Activated CD8-positive, alpha-beta memory T cell treated with anti-CD3 and anti-CD28 coated beads for 36 hours (primary cell): Measurements from ENCODE around the gene BAZ1A. TPM values are rescaled to one million over a fixed set of nuclear protein-coding genes. Genes with fewer than 3 reads are reported as not detected.

ENCODE experiments used
- CTCF ChIA-PET: fragments of 350-600 bp; sonication (Branson Sonifier 250); formaldehyde crosslinking; loops from one replicate; lab custom pipeline; 2021; ENCODE audit warnings: antibody characterized with exemption; lab: Charles Lee
- POLR2A ChIA-PET: fragments of 350-600 bp; sonication (Branson Sonifier 250); formaldehyde crosslinking; loops from one replicate; lab custom pipeline; 2021; ENCODE audit warnings: antibody characterized with exemption; lab: Charles Lee
- total RNA-seq, 2 experiments: library from RNA; stranded (reverse); gene quantifications; one replicate each; pipeline ENCODE4 v1.2.3, GENCODE V29; 2021

BAZ1A gene
- total RNA-seq, 2 experiments from 2014 or later: 61.6 to 61.8 TPM

- ChIA-PET CTCF (interaction anchor here (0.6 kb wide), 1 partner anchor 151 kb away, joined by 3 read pairs; no protein-coding TSS in a partner anchor), POLR2A (no interaction called here)
Observed at GRCh38 chr14:34797747-34798583, 77.2 kb downstream of the BAZ1A start.

GRCh38 chr14:34796902-34797301 lies 78.3 kb downstream of the BAZ1A start:
- POLR2A ChIA-PET: interaction anchor here (1.0 kb wide), 1 partner anchor 36 kb away, joined by 3 read pairs; no protein-coding TSS in a partner anchor

GRCh38 chr14:34794941-34795340 lies 80.2 kb downstream of the BAZ1A start:
- ChIA-PET CTCF (no interaction called here), POLR2A (no interaction called here)

More at GRCh38 chr14:34796902-34797301, 78.3 kb downstream of the BAZ1A start:
- CTCF ChIA-PET: no interaction called here

- POLR2A ChIA-PET: no interaction called here
- CTCF ChIA-PET: no interaction called here
Observed at GRCh38 chr14:34794217-34794616, 80.9 kb downstream of the BAZ1A start.

- CTCF ChIA-PET: no interaction called here
- POLR2A ChIA-PET: no interaction called here
Observed at GRCh38 chr14:34792598-34792997, 82.6 kb downstream of the BAZ1A start.

- ChIA-PET POLR2A (interaction anchor here (0.7 kb wide), 1 partner anchor 70 kb away, joined by 3 read pairs; no protein-coding TSS in a partner anchor), CTCF (no interaction called here)
Observed at GRCh38 chr14:34785223-34786006, 89.7 kb downstream of the BAZ1A start.

- CTCF ChIA-PET: interaction anchor here (0.6 kb wide), 1 partner anchor 190 kb away, joined by 3 read pairs; no protein-coding TSS in a partner anchor
- POLR2A ChIA-PET: no interaction called here
Observed at GRCh38 chr14:34782031-34782430, 93.1 kb downstream of the BAZ1A start.

- POLR2A ChIA-PET: no interaction called here
- CTCF ChIA-PET: no interaction called here
Observed at GRCh38 chr14:34781242-34781641, 93.9 kb downstream of the BAZ1A start.

- POLR2A ChIA-PET: no interaction called here
- CTCF ChIA-PET: no interaction called here
Observed at GRCh38 chr14:34780646-34781045, 94.5 kb downstream of the BAZ1A start.

GRCh38 chr14:34778744-34779143 lies 96.4 kb downstream of the BAZ1A start:
- CTCF ChIA-PET: no interaction called here
- POLR2A ChIA-PET: no interaction called here

- POLR2A ChIA-PET: no interaction called here
- CTCF ChIA-PET: no interaction called here
Observed at GRCh38 chr14:34776611-34777010, 98.5 kb downstream of the BAZ1A start.

- ChIA-PET CTCF (no interaction called here), POLR2A (no interaction called here)
Observed at GRCh38 chr14:34775922-34776321, 99.2 kb downstream of the BAZ1A start.

GRCh38 chr14:34775342-34775741 lies 99.8 kb downstream of the BAZ1A start:
- CTCF ChIA-PET: interaction anchor here (0.6 kb wide), 1 partner anchor 97 kb away, joined by 3 read pairs; no protein-coding TSS in a partner anchor
- POLR2A ChIA-PET: no interaction called here

- ChIA-PET POLR2A (no interaction called here), CTCF (interaction anchor here (1.4 kb wide), 1 partner anchor 12 kb away, joined by 4 read pairs; no protein-coding TSS in a partner anchor)
Observed at GRCh38 chr14:34770901-34771300, 104.3 kb downstream of the BAZ1A start.

GRCh38 chr14:34766606-34767005 lies 108.6 kb downstream of the BAZ1A start:
- ChIA-PET POLR2A (no interaction called here), CTCF (no interaction called here)

- CTCF ChIA-PET: no interaction called here
Observed at GRCh38 chr14:34766060-34766459, 109.1 kb downstream of the BAZ1A start.

GRCh38 chr14:34755215-34755614 lies 119.9 kb downstream of the BAZ1A start:
- ChIA-PET POLR2A (no interaction called here), CTCF (no interaction called here)

More at GRCh38 chr14:34766060-34766459, 109.1 kb downstream of the BAZ1A start:
- POLR2A ChIA-PET: no interaction called here

- CTCF ChIA-PET: no interaction called here
- POLR2A ChIA-PET: no interaction called here
Observed at GRCh38 chr14:34754687-34755086, 120.5 kb downstream of the BAZ1A start.

- CTCF ChIA-PET: interaction anchor here (2.3 kb wide), 1 partner anchor 78 kb away, joined by 6 read pairs; no protein-coding TSS in a partner anchor
- POLR2A ChIA-PET: no interaction called here
Observed at GRCh38 chr14:34750670-34751069, 124.5 kb downstream of the BAZ1A start.

- CTCF ChIA-PET: interaction anchor here (2.3 kb wide), 1 partner anchor 78 kb away, joined by 6 read pairs; no protein-coding TSS in a partner anchor
Observed at GRCh38 chr14:34750233-34750632, 124.9 kb downstream of the BAZ1A start.

More at GRCh38 chr14:34750233-34750632, 124.9 kb downstream of the BAZ1A start:
- POLR2A ChIA-PET: no interaction called here
